GM23248 (cell line): ENCODE measurements around the gene RHOBTB1. TPM values are rescaled to one million over a fixed set of nuclear protein-coding genes. Genes with fewer than 3 reads are reported as not detected.

Experiments used
- DNase-seq: peaks from one replicate; pipeline ENCODE4 v3.0.0-alpha.2; 2015
- H2AFZ ChIP-seq: fragments of 200-600 bp; sonication (generic); 2 replicates; pipeline ENCODE4 v1.6.1; 2016; ENCODE audit warnings: antibody characterized with exemption
- H3F3A ChIP-seq: fragments of 200-600 bp; sonication (generic); 2 replicates; pipeline ENCODE4 v1.6.1; 2016; ENCODE audit warnings: mild to moderate bottlenecking, antibody characterized with exemption, mixed run types; ENCODE audit not compliant: insufficient read depth
- H3K27ac ChIP-seq: fragments of 200-600 bp; sonication (generic); 2 replicates; pipeline ENCODE4 v1.5.1; 2016; ENCODE audit warnings: mild to moderate bottlenecking
- H3K27me3 ChIP-seq: fragments of 200-600 bp; sonication (generic); replicated peaks from 2 replicates; pipeline ENCODE4 v1.6.1; 2016; ENCODE audit warnings: mild to moderate bottlenecking; ENCODE audit not compliant: insufficient read depth
- H3K36me3 ChIP-seq: fragments of 200-600 bp; sonication (generic); 2 replicates; pipeline ENCODE4 v1.6.1; 2016; ENCODE audit warnings: low read depth, mild to moderate bottlenecking
- H3K4me1 ChIP-seq: fragments of 200-600 bp; sonication (generic); 2 replicates; pipeline ENCODE4 v1.6.1; 2016; ENCODE audit warnings: mild to moderate bottlenecking; ENCODE audit not compliant: insufficient read depth
- H3K4me2 ChIP-seq: fragments of 200-600 bp; sonication (generic); one replicate; pipeline ENCODE4 v1.6.1; 2016; ENCODE audit warnings: mild to moderate bottlenecking; ENCODE audit not compliant: unreplicated experiment
- H3K4me3 ChIP-seq: fragments of 200-600 bp; sonication (generic); 2 replicates; pipeline ENCODE4 v1.5.1; 2016; ENCODE audit warnings: mild to moderate bottlenecking
- H3K79me2 ChIP-seq: fragments of 200-600 bp; sonication (generic); 2 replicates; pipeline ENCODE4 v1.6.1; 2016; ENCODE audit warnings: mild to moderate bottlenecking; ENCODE audit not compliant: insufficient read depth
- H3K9ac ChIP-seq: fragments of 200-600 bp; sonication (generic); 2 replicates; pipeline ENCODE4 v1.6.1; 2016; ENCODE audit warnings: mild to moderate bottlenecking
- H3K9me2 ChIP-seq: fragments of 200-600 bp; sonication (generic); 2 replicates; pipeline ENCODE4 v1.6.1; 2016; ENCODE audit warnings: mixed run types, mild to moderate bottlenecking, moderate library complexity; ENCODE audit not compliant: insufficient read depth
- H3K9me3 ChIP-seq: fragments of 200-600 bp; sonication (generic); one replicate; pipeline ENCODE4 v1.6.1; 2017; ENCODE audit warnings: low read depth
- H4K20me1 ChIP-seq: fragments of 200-600 bp; sonication (generic); 2 replicates; pipeline ENCODE4 v1.6.0; 2016; ENCODE audit not compliant: insufficient read depth
- EZH2 ChIP-seq: fragments of 200-600 bp; sonication (generic); IDR thresholded peaks from 2 replicates; pipeline ENCODE4 v1.6.1; 2018; ENCODE audit warnings: antibody characterized with exemption, mild to moderate bottlenecking; ENCODE audit not compliant: insufficient read depth, poor library complexity, severe bottlenecking
- EZH2phosphoT487 ChIP-seq: fragments of 200-600 bp; sonication (generic); IDR thresholded peaks from 2 replicates; pipeline ENCODE4 v1.6.1; 2018; ENCODE audit warnings: antibody characterized with exemption, moderate library complexity, mild to moderate bottlenecking, low read depth; ENCODE audit not compliant: insufficient read depth
- WGBS, 2 experiments: methylation state at CpG; one replicate each; pipeline ENCODE4 v1.1.6; 2015 to 2017; ENCODE audit warnings: low lambda C conversion rate in 2 of 2, low coverage in 1 of 2; ENCODE audit errors: missing lambda C conversion rate in 2 of 2; 5-methylcytosine and 5-hydroxymethylcytosine counted together
- in situ Hi-C: fragments of 300-500 bp; cut with MboI; formaldehyde crosslinking; loops from 2 replicates; pipeline ENCODE4 v1.15.0; 2020
- polyA plus RNA-seq: library from polyadenylated mRNA; unstranded; fragments of >200 nt; fragmentation: Nextera tagmentation; extraction: Ambion mirVana; gene quantifications from 2 replicates; pipeline ENCODE4 v1.2.1, GENCODE V29; 2016
- total RNA-seq: library from RNA; depleted of rRNA; stranded (reverse); fragments of >200 nt; shearing (Covaris generic); gene quantifications from 2 replicates; pipeline ENCODE4 v1.2.3, GENCODE V29; 2014

RHOBTB1 gene
- total and polyA plus RNA-seq, 2 experiments from 2014 or later: 11.1 to 14.6 TPM

DNA sequence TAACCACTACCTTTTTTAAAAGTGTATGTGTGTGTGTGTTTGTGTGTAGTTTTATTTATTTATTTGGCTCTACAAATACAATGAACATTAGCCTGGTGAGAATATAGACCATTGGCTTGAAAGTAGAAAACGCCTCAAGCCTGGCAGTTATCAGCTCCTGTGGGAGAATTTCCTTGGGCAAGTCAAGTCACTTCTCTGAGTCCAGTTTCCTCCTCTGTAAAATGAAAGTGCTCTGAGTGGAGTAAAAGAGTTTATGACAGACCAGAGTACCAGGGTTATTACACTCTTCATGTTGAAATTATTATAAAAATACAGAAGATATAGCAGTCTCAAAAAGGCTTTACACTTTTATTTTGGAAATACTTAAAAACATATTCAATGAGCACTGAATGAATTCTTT is 10.1 kb upstream of the RHOBTB1 start:
- H3K4me1 ChIP-seq: peaks cover 20% of the 10 kb centered on the region
- H2AFZ ChIP-seq: no peak overlapping the region
- no peak overlapping the region for H3K27ac ChIP-seq
- no peaks in the 10 kb centered on the region for H3K36me3 ChIP-seq
- H3K4me2 ChIP-seq: no peak overlapping the region
- no peaks in the 10 kb centered on the region for H4K20me1 ChIP-seq
- peaks cover 21% of the 10 kb centered on the region for H3F3A ChIP-seq
- H3K9ac ChIP-seq: no peak overlapping the region
- H3K79me2 ChIP-seq: no peaks in the 10 kb centered on the region
- WGBS, 2 experiments: 67 to 74% methylated on average over 1 of the region's 1 CpG
- in situ Hi-C loops: no loop called here
- DNase-seq: no peak
- no peak overlapping the region for H3K4me3 ChIP-seq
- H3K9me3 ChIP-seq: no peaks in the 10 kb centered on the region
- no peaks in the 10 kb centered on the region for H3K9me2 ChIP-seq
- no peak for TF ChIP-seq EZH2phosphoT487
- no peak for TF ChIP-seq EZH2
- H3K27me3 ChIP-seq: no peaks in the 10 kb centered on the region

DNA sequence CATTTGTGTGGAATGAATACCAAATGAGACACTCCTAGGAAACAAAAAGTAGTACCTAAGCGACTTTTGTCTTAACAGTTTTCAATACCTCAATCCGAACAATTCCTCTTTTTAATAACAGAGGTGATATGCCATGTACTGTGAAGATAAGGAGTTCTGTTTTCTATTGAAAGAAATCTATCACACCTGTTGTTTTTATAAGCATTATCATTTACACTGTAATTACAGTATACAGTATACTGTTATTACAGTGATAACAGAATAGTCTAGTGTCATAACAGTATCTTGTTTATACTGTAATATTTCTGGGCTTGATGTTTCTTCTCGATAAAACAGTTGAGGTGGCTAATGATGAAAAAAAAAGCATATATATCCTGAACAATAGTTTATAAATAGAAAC is 9.4 kb upstream of the RHOBTB1 start:
- no peaks in the 10 kb centered on the region for H3K79me2 ChIP-seq
- WGBS, 2 experiments: 92 to 96% methylated on average over 3 of the region's 3 CpGs
- no peaks in the 10 kb centered on the region for H3K9me2 ChIP-seq
- no peak overlapping the region for H3K9ac ChIP-seq
- H3K4me2 ChIP-seq: no peak overlapping the region
- H3K9me3 ChIP-seq: no peaks in the 10 kb centered on the region
- no peak overlapping the region for H3K4me3 ChIP-seq
- H3F3A ChIP-seq: peaks cover 21% of the 10 kb centered on the region
- in situ Hi-C loops: no loop called here
- H3K27ac ChIP-seq: no peak overlapping the region
- H3K4me1 ChIP-seq: peaks cover 17% of the 10 kb centered on the region
- H4K20me1 ChIP-seq: no peaks in the 10 kb centered on the region
- no peak for DNase-seq
- TF ChIP-seq EZH2phosphoT487: no peak
- no peak for TF ChIP-seq EZH2
- H2AFZ ChIP-seq: no peak overlapping the region
- no peaks in the 10 kb centered on the region for H3K36me3 ChIP-seq
- no peaks in the 10 kb centered on the region for H3K27me3 ChIP-seq

DNA sequence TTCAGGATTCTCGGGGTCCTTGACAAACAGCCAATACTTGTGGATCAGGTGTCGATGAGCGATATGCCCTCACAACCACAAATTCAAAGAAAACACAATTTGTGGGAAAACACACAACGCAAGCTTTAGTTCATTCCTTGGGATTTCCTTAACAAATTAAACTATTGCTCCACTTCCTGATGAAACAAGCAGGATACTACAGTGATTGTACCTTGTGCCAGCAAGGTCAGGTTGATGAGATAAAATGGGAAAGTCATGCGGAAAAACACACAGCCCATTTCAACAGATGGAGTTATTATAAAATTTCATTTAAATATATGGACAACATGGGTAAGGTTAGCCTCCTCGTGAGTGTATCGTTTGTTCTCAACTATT is 8.8 kb upstream of the RHOBTB1 start:
- peaks cover 17% of the 10 kb centered on the region for H3K4me1 ChIP-seq
- H3K9me2 ChIP-seq: no peaks in the 10 kb centered on the region
- WGBS, 2 experiments: 93 to 95% methylated on average over 7 of the region's 7 CpGs
- H3K9ac ChIP-seq: no peak overlapping the region
- no peaks in the 10 kb centered on the region for H3K27me3 ChIP-seq
- in situ Hi-C loops: no loop called here
- H3K4me3 ChIP-seq: no peak overlapping the region
- TF ChIP-seq EZH2 (no peak), EZH2phosphoT487 (no peak)
- no peak overlapping the region for H3K4me2 ChIP-seq
- H3K27ac ChIP-seq: no peak overlapping the region
- H3K9me3 ChIP-seq: no peaks in the 10 kb centered on the region
- no peak overlapping the region for H2AFZ ChIP-seq
- H3F3A ChIP-seq: peaks cover 21% of the 10 kb centered on the region
- no peaks in the 10 kb centered on the region for H4K20me1 ChIP-seq
- H3K36me3 ChIP-seq: no peaks in the 10 kb centered on the region
- DNase-seq: no peak
- H3K79me2 ChIP-seq: no peaks in the 10 kb centered on the region

DNA sequence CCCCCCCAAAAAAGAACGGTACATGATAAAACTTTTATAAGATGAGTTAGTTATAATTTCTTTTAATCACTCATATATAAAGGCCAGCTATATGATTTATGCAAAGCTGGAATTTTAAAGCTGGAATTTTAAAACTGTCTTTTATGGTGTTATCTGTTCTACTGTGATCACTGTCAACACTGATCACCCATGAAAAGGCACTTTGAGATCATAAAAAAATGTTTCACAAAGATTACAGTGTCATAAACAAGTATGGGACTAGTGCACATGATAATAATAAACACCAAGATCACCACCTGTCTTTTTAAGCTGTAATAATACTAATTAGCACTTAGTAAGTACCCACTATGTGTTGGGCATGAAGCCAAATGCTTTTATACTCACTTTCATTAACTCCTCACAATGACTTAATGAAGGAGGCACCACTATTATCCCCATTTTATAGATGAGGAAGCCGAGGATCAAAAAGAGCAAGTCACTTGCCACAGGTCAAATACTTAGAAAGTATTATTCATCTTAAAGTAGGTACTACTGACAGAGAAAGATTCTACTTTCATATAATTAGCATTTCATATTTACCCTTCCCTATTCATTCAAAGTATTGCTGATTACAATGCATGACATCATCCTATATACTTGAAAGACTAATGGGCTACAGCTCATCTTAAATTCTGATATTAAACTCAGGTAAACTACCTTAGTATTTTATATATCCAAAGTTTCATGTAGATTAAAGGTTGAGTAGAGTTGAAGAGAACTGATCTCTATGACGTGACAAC is 8.3 kb upstream of the RHOBTB1 start:
- Histone ChIP-seq H3F3A (peaks cover 18% of the 10 kb centered on the region), H3K4me3 (no peak overlapping the region), H4K20me1 (no peaks in the 10 kb centered on the region), H2AFZ (no peak overlapping the region), H3K27ac (no peak overlapping the region), H3K79me2 (no peaks in the 10 kb centered on the region), H3K9me3 (no peaks in the 10 kb centered on the region), H3K27me3 (no peaks in the 10 kb centered on the region), H3K4me2 (no peak overlapping the region), H3K36me3 (no peaks in the 10 kb centered on the region), H3K9ac (no peak overlapping the region), H3K9me2 (no peaks in the 10 kb centered on the region), H3K4me1 (peaks cover 17% of the 10 kb centered on the region)
- in situ Hi-C loops: no loop called here
- DNase-seq: no peak
- 95 to 97% methylated on average over 3 of the region's 3 CpGs for WGBS, 2 experiments
- no peak for TF ChIP-seq EZH2phosphoT487
- no peak for TF ChIP-seq EZH2

DNA sequence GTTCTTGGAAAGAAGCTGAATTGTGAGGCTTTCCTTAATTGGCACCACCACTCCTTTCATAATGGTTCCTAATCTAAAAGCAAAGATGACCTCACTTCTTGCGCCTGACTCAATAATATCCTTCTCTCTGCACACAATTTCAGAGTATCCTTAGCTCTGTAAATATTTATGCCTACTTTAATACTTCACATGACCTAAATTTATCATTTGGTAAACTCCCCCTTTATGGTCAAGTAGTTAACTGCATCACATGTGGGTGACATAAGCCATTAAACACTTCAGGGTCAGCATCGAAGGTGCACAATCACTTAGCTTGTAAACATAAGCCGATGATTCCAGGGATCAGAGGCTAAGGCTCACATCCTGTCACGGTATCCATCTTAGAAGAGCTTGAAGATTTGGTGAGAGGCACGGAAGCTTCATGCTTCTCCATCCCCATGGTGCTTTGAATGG is 7.3 kb upstream of the RHOBTB1 start:
- Histone ChIP-seq H3K27ac (no peak overlapping the region), H3K79me2 (no peaks in the 10 kb centered on the region), H3K9me2 (no peaks in the 10 kb centered on the region), H3K9me3 (no peaks in the 10 kb centered on the region), H3K27me3 (no peaks in the 10 kb centered on the region), H2AFZ (no peak overlapping the region), H3K4me2 (no peak overlapping the region), H3K4me3 (no peak overlapping the region), H3K4me1 (peaks cover 8% of the 10 kb centered on the region), H4K20me1 (no peaks in the 10 kb centered on the region), H3K9ac (no peak overlapping the region), H3F3A (peaks cover 11% of the 10 kb centered on the region; the same call in 1 of the 2 replicates), H3K36me3 (no peaks in the 10 kb centered on the region)
- no peak for TF ChIP-seq EZH2
- TF ChIP-seq EZH2phosphoT487: no peak
- DNase-seq: no peak
- WGBS, 2 experiments: 74 to 76% methylated on average over 5 of the region's 5 CpGs
- in situ Hi-C loops: no loop called here
